GDM1 (cell line): ENCODE data around the gene TMEM156.

ENCODE experiments used
- DNase-seq: peaks from one replicate; lab custom pipeline; 2025; lab: John Stamatoyannopoulos, UW

TMEM156 gene

DNA sequence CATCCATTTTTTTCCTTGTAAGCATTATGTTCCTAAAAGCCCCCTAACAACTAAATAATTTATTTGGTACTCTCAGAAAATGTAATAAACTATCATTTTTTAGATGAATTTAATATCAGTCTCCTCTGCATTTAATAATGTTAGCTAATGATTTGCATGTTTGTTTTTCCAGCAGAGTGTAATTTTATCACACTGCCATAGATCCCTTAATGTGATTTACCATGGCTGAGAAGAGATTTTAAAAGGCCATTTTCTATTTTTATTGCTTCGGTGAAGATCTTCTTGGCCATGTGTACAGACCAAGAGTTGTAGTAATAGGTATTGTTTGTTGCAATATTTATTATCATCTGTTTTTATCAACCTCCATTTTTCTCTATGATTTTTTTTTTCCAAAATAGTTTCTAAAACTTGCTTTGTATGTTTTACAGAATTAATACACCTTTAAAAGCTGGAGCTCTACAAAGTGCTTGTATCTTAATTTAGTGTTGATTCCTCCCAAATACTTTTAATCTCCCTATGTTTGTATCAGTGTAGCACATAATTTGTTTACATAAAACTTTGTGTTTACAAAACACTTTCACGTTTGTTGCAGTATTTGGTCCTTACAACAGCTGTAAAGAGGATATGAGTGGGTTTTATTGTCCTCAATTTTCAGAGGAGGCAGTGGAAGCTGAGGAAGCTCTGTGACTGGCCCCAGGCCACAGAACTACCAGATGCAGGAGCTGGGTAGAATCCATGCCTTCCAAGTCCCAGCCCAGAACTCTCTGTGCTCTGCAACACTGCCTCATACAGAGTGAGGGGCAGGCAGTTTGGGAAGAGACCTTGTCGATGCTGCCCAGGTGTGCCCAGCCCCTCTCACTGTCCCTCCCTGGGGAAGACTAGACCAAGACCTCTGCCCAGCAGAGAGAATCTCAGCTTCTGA, 106.5 kb downstream of the TMEM156 start:
- no peak for DNase-seq

DNA sequence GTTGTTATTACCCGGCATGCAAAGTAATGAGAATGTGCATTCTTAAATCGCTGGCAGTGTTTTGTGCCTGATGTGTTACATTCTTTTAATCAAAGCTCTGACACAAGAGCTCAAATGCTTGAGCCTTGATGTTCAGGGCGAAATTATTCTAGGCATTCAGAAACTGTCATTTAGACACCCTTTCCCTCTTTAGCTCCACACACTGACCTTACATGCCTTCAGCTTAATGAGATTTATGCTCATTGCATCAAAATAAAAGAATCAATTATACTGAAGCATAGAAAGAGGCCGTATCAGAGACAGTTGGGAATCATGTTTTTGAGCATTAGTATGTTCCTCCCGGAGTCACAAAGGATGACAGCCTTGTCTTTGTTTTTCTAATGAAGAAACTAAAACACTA, 107.9 kb downstream of the TMEM156 start:
- DNase-seq = no peak

DNA sequence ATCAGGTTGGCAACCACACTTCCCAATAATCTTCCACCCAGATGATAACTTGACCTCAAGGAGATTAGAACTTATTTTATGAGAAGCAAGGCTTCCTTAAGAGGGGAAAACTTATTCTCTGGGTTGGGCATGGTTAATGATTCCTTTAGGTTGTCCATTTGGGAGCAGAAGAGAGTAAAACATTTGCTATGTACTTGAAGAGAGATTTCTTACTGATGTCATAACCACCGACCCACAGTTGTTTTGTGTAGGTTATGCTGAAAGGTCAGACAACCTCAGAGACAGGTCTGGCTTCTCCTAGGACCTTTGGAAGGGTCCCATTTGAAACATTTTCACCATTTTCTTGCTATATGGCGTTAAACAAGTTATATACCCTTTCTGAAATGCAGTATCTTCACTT, 108.5 kb downstream of the TMEM156 start:
- no peak for DNase-seq

DNA sequence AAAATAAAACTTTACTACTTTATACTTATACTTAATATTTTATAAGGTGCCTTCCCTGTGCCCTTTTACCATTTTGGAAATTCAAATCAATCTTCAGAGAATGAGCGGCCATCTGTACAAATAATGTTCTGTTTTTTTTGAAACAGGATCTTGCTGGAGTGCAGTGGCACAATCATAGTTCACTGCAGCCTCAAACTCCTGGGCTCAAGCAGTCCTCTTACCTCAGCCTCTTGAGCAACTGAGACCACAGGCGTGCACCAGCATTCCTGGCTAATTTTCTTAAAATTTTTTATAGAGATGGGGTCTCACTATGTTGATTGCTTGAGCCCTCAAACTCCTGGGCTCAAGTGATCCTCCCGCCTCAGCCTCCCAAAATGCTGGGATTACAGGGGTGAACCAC, 111.1 kb downstream of the TMEM156 start:
- no peak for DNase-seq

DNA sequence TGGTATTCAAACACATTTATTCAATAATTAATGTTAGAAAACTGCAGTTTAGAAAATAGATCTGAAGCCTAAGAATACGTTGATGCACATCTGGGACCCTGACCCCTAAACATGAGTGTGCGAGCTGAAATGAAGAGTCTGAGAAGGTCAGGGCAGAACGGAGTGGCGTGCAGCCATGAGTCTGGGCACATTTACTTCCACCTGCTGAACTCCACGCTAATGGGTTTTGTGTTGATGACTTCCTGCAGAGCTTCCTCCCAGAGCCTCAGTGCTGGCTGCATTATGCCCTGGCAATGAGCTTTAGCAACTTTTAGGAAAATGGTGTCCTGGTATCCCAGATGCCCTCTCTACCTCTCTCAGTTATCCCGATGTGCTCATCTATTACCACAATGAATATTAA, 111.5 kb downstream of the TMEM156 start:
- peak; percentile 24 for DNase-seq

DNA sequence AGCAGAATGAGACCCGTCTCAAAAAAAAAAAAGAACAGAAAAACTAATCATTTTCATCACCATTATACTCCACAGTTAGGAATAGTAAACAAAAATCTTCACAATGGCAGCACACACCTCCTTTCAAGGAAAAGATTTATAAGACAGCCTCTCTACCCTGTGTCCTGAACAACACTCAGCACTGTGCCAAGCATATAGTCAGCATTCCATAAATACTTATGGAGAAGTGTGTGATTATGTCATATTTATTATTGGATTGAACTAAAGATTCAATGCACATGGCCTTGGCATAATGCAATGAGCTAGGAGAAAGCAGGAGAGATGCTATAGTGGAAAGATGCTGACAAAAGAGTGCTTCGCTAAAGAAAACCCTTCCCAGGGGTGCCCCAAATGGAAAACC, 112.0 kb downstream of the TMEM156 start:
- no peak for DNase-seq

DNA sequence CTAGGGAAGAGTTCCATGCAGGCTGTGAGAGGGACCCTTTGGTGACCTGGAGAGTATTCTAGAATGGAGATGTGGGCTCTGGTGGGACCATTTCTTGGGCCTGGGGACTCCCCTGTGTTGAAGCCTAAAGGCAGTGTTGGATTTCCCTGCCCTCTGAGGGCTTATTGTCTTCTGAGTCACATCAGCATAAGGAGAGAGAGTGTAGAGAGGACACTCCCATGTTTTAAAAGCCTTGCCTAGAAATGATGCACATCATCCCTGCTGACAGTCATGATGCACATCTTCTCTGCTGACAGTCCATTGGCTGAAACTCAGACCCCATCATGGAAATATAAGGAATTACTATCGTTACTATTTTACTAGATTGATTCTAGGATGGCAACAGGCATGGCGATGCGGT, 112.7 kb downstream of the TMEM156 start:
- DNase-seq = no peak

DNA sequence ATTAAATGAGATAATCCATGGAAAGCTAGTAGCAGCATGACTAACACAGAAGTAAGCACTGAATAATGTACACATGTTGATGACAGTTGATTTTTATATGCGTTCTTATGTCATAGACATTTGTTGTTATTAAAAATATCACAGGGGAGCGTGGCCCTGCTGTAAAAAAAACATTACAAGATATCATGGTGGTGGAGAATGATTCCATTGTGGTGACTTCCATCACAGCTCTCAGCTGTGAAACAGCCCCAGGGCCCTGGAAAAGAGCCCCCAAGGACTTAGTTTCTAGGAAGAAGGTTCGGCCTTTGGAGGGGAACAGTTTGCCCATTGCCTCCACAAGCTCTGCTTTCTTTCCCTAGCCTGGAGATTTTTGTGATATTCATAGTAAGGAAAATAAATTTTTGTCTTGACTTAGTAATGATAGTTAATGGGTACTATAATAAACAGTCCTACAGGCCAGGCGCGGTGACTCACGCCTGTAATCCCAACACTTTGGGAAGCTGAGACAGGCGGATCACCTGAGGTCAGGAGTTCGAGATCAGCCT, 114.7 kb downstream of the TMEM156 start:
- no peak for DNase-seq
